ENCODE data around the gene DACT2. TPM values are rescaled to one million over a fixed set of nuclear protein-coding genes. Genes with fewer than 3 reads are reported as not detected.

Gene DACT2
- total RNA-seq, 1 experiment from 2014 or later: 21.1 TPM

- Histone ChIP-seq H3K4me1 (peaks cover 5% of the 10 kb centered on the region; the same call in 1 of the 2 replicates), H3K4me3 (ENCODE audit: low read depth, low read length) (no peak overlapping the region), H3K27me3 (replicated peaks; ENCODE audit: control insufficient read depth, insufficient read depth, low read length) (no peaks in the 10 kb centered on the region), H3K9me3 (no peaks in the 10 kb centered on the region), H3K36me3 (ENCODE audit: control insufficient read depth, insufficient read depth, low read length) (no peaks in the 10 kb centered on the region)
- BruUV-seq (replicated peaks): no TSS peak
- no peak for DNase-seq
- no peak overlapping the region for H3K27ac Mint-ChIP-seq (ENCODE audit: unreplicated experiment)
- no peaks in the 10 kb centered on the region for H3K36me3 Mint-ChIP-seq (ENCODE audit: insufficient read depth, unreplicated experiment)
- no peaks in the 10 kb centered on the region for H3K9me3 Mint-ChIP-seq (ENCODE audit: unreplicated experiment)
- ChIA-PET POLR2A (no interaction called here), CTCF (no interaction called here)
- no peaks in the 10 kb centered on the region for H3K27me3 Mint-ChIP-seq (ENCODE audit: insufficient read depth, unreplicated experiment)
- H3K4me3 Mint-ChIP-seq (ENCODE audit: unreplicated experiment): no peak overlapping the region
- TF ChIP-seq CTCF (IDR thresholded peaks at IDR 0.05; ENCODE audit: insufficient read depth in 1 of 2, low read depth in 1 of 2, low read length in 1 of 2, severe bottlenecking in 1 of 2, unreplicated experiment in 1 of 2): no peak
- no peaks in the 10 kb centered on the region for H3K4me1 Mint-ChIP-seq (ENCODE audit: low read depth, unreplicated experiment)
- intact Hi-C loops (cut with micrococcal nuclease; ENCODE audit: unreplicated experiment): no loop called here
These were observed 24.8 kb upstream of the DACT2 start for GRCh38 chr6:168344338-168344737.

- Histone ChIP-seq H3K27me3 (replicated peaks; ENCODE audit: control insufficient read depth, insufficient read depth, low read length) (no peaks in the 10 kb centered on the region), H3K9me3 (no peaks in the 10 kb centered on the region)
These were observed 23.9 kb upstream of the DACT2 start for GRCh38 chr6:168343239-168344150.

GRCh38 chr6:168342636-168343035, 23.1 kb upstream of the DACT2 start:
- intact Hi-C loops (cut with micrococcal nuclease; ENCODE audit: unreplicated experiment): no loop called here
- H3K4me1 ChIP-seq: peaks cover 5% of the 10 kb centered on the region; the same call in 1 of the 2 replicates
- ChIA-PET POLR2A (no interaction called here), CTCF (no interaction called here)
- H3K4me3 Mint-ChIP-seq (ENCODE audit: unreplicated experiment): no peak overlapping the region
- DNase-seq: peak in 1 of 2 experiments; percentile 49
- H3K4me1 Mint-ChIP-seq (ENCODE audit: low read depth, unreplicated experiment): no peaks in the 10 kb centered on the region
- H3K9me3 ChIP-seq: no peaks in the 10 kb centered on the region
- no peaks in the 10 kb centered on the region for H3K9me3 Mint-ChIP-seq (ENCODE audit: unreplicated experiment)
- H3K4me3 ChIP-seq (ENCODE audit: low read depth, low read length): no peak overlapping the region
- no peaks in the 10 kb centered on the region for H3K36me3 Mint-ChIP-seq (ENCODE audit: insufficient read depth, unreplicated experiment)
- no peaks in the 10 kb centered on the region for H3K36me3 ChIP-seq (ENCODE audit: control insufficient read depth, insufficient read depth, low read length)
- TF ChIP-seq CTCF (IDR thresholded peaks at IDR 0.05; ENCODE audit: insufficient read depth in 1 of 2, low read depth in 1 of 2, low read length in 1 of 2, severe bottlenecking in 1 of 2, unreplicated experiment in 1 of 2): no peak
- BruUV-seq (replicated peaks): no TSS peak
- no peaks in the 10 kb centered on the region for H3K27me3 Mint-ChIP-seq (ENCODE audit: insufficient read depth, unreplicated experiment)
- H3K27me3 ChIP-seq (replicated peaks; ENCODE audit: control insufficient read depth, insufficient read depth, low read length): no peaks in the 10 kb centered on the region
- no peak overlapping the region for H3K27ac Mint-ChIP-seq (ENCODE audit: unreplicated experiment)

More at GRCh38 chr6:168343239-168344150, 23.9 kb upstream of the DACT2 start:
- Mint-ChIP-seq H3K27ac (ENCODE audit: unreplicated experiment) (no peak overlapping the region), H3K4me3 (ENCODE audit: unreplicated experiment) (no peak overlapping the region), H3K36me3 (ENCODE audit: insufficient read depth, unreplicated experiment) (no peaks in the 10 kb centered on the region), H3K9me3 (ENCODE audit: unreplicated experiment) (no peaks in the 10 kb centered on the region), H3K4me1 (ENCODE audit: low read depth, unreplicated experiment) (no peaks in the 10 kb centered on the region), H3K27me3 (ENCODE audit: insufficient read depth, unreplicated experiment) (no peaks in the 10 kb centered on the region)
- no TSS peak for BruUV-seq (replicated peaks)
- TF ChIP-seq CTCF (IDR thresholded peaks at IDR 0.05; ENCODE audit: insufficient read depth in 1 of 2, low read depth in 1 of 2, low read length in 1 of 2, severe bottlenecking in 1 of 2, unreplicated experiment in 1 of 2): no peak
- Histone ChIP-seq H3K4me3 (ENCODE audit: low read depth, low read length) (no peak overlapping the region), H3K36me3 (ENCODE audit: control insufficient read depth, insufficient read depth, low read length) (no peaks in the 10 kb centered on the region), H3K4me1 (peaks cover 5% of the 10 kb centered on the region; the same call in 1 of the 2 replicates)
- no peak for DNase-seq
- intact Hi-C loops (cut with micrococcal nuclease; ENCODE audit: unreplicated experiment): no loop called here
- ChIA-PET CTCF (no interaction called here), POLR2A (no interaction called here)

All from Caco-2 (cell line).